HG02943 (cell line): ENCODE measurements around the gene COQ9.

Experiments
- ATAC-seq: cut with Tn5 transposase; IDR thresholded peaks from one replicate; pipeline ENCODE4 v1.9.1; 2021; ENCODE audit warnings: mild to moderate bottlenecking, low read depth, moderate library complexity; ENCODE audit not compliant: unreplicated experiment

Gene COQ9

GRCh38 chr16:57471852-57472664 lies 24.8 kb downstream of the COQ9 start:
- ATAC-seq, result no peak

GRCh38 chr16:57472665-57473060 lies 25.4 kb downstream of the COQ9 start:
- no peak for ATAC-seq

- ATAC-seq, result no peak
These were observed 26.0 kb downstream of the COQ9 start for GRCh38 chr16:57473176-57473840.

- ATAC-seq, result no peak
These were observed 26.6 kb downstream of the COQ9 start for GRCh38 chr16:57473906-57474305.

GRCh38 chr16:57474671-57475661 lies 27.7 kb downstream of the COQ9 start:
- no peak for ATAC-seq

GRCh38 chr16:57475711-57476339 lies 28.5 kb downstream of the COQ9 start:
- ATAC-seq, result peak; percentile 62

- ATAC-seq, result no peak
These were observed 29.5 kb downstream of the COQ9 start for GRCh38 chr16:57476546-57477410.

- ATAC-seq, result no peak
These were observed 30.4 kb downstream of the COQ9 start for GRCh38 chr16:57477531-57478202.

GRCh38 chr16:57478396-57479204 lies 31.3 kb downstream of the COQ9 start:
- no peak for ATAC-seq

GRCh38 chr16:57479205-57479975 lies 32.1 kb downstream of the COQ9 start:
- ATAC-seq, result no peak

- no peak for ATAC-seq
These were observed 32.9 kb downstream of the COQ9 start for GRCh38 chr16:57479976-57480753.

GRCh38 chr16:57480754-57481230 lies 33.5 kb downstream of the COQ9 start:
- no peak for ATAC-seq

- ATAC-seq, result no peak
These were observed 34.1 kb downstream of the COQ9 start for GRCh38 chr16:57481421-57481820.

GRCh38 chr16:57482845-57483545 lies 35.7 kb downstream of the COQ9 start:
- ATAC-seq, result no peak

- ATAC-seq, result no peak
These were observed 36.6 kb downstream of the COQ9 start for GRCh38 chr16:57483725-57484514.
